ENCODE results near the gene PIP5K1B.

DNA sequence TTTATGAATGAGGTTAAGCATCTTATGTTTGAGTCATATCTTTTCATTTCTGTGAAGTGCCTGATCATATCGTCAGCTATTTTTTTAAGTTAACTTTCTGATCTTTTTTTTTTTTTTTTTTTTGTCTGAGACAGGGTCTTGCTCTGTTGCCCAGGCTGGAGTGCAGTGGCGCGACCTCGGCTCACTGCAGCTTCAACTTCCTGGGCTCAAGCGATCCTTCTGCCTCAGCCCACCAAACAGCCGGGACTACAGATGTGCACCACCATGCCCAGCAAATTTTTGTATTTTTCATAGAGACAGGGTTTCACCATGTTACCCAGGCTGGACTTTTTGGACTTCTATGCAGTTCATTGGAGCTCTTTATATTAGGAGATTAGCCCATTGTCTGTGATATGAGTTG is 168.1 kb downstream of the PIP5K1B start:
- TF ChIP-seq, protein P1, sequence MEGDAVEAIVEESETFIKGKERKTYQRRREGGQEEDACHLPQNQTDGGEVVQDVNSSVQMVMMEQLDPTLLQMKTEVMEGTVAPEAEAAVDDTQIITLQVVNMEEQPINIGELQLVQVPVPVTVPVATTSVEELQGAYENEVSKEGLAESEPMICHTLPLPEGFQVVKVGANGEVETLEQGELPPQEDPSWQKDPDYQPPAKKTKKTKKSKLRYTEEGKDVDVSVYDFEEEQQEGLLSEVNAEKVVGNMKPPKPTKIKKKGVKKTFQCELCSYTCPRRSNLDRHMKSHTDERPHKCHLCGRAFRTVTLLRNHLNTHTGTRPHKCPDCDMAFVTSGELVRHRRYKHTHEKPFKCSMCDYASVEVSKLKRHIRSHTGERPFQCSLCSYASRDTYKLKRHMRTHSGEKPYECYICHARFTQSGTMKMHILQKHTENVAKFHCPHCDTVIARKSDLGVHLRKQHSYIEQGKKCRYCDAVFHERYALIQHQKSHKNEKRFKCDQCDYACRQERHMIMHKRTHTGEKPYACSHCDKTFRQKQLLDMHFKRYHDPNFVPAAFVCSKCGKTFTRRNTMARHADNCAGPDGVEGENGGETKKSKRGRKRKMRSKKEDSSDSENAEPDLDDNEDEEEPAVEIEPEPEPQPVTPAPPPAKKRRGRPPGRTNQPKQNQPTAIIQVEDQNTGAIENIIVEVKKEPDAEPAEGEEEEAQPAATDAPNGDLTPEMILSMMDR (IDR thresholded peaks at IDR 0.05; ENCODE audit: low read depth, low read length, poor library complexity, severe bottlenecking), result no peak
- no peak for TF ChIP-seq EZH2phosphoT487 (IDR thresholded peaks at IDR 0.05; ENCODE audit: borderline replicate concordance, low read length)
